ENCODE measurements around the gene ABTB1. TPM values are rescaled to one million over a fixed set of nuclear protein-coding genes. Genes with fewer than 3 reads are reported as not detected.

Gene ABTB1
- total RNA-seq, 1 experiment from 2014 or later = 3.6 TPM

GRCh38 chr3:127690823-127691452 is 18.2 kb downstream of the ABTB1 start:
- no peak overlapping the region for H2AFZ ChIP-seq (ENCODE audit: low read length)
- H3K4me2 ChIP-seq (ENCODE audit: low read length) = no peak overlapping the region
- H3K27ac ChIP-seq (ENCODE audit: low read length) = peak overlapping the region; percentile 67
- TF ChIP-seq CTCF (conservative IDR thresholded peaks at IDR 0.05; ENCODE audit: low read depth, low read length) = peak; percentile 64
- no peak for TF ChIP-seq EZH2 (IDR thresholded peaks at IDR 0.05; ENCODE audit: low read length, unreplicated experiment)
- H3F3A ChIP-seq (ENCODE audit: low read length, unreplicated experiment) = no peaks in the 10 kb centered on the region
- H3K4me1 ChIP-seq (ENCODE audit: insufficient read depth, low read length) = peaks cover 16% of the 10 kb centered on the region
- POLR2A ChIA-PET (ENCODE audit: unreplicated experiment) = no interaction called here
- no peaks in the 10 kb centered on the region for H3K9me2 ChIP-seq (replicated peaks; ENCODE audit: low read length)
- H3K4me3 ChIP-seq (ENCODE audit: low read length) = no peak overlapping the region
- no peaks in the 10 kb centered on the region for H4K20me1 ChIP-seq (ENCODE audit: low read length)
- ATAC-seq = peak; percentile 86
- no TSS peak for BruUV-seq (replicated peaks)
- no peaks in the 10 kb centered on the region for H3K27me3 ChIP-seq (ENCODE audit: low read length)
- DNase-seq = peak; percentile 66
- H3K9me3 ChIP-seq (ENCODE audit: low read length) = no peaks in the 10 kb centered on the region
- intact Hi-C loops (cut with micrococcal nuclease) = loop anchor here (1.0 to 10.0 kb wide), 4 partner anchors 36 to 280 kb away; partner anchors contain the start of genes MCM2 and TPRA1
- H3K36me3 ChIP-seq (ENCODE audit: low read depth, low read length) = no peaks in the 10 kb centered on the region
- CTCF ChIA-PET = interaction anchor here (0.5 to 1.1 kb wide), 2 partner anchors 77 to 184 kb away, joined by 3 read pairs; no protein-coding TSS in a partner anchor
- peak overlapping the region; percentile 33; the same call in 1 of the 2 replicates for H3K9ac ChIP-seq (ENCODE audit: low read length)
- no peaks in the 10 kb centered on the region for H3K79me2 ChIP-seq (ENCODE audit: low read length)

GRCh38 chr3:127691489-127691888 is 18.7 kb downstream of the ABTB1 start:
- no peaks in the 10 kb centered on the region for H4K20me1 ChIP-seq (ENCODE audit: low read length)
- no peak overlapping the region for H2AFZ ChIP-seq (ENCODE audit: low read length)
- DNase-seq (no peak), ATAC-seq (no peak)
- no peak overlapping the region for H3K4me3 ChIP-seq (ENCODE audit: low read length)
- no peaks in the 10 kb centered on the region for H3K27me3 ChIP-seq (ENCODE audit: low read length)
- no peaks in the 10 kb centered on the region for H3K36me3 ChIP-seq (ENCODE audit: low read depth, low read length)
- H3K79me2 ChIP-seq (ENCODE audit: low read length) = no peaks in the 10 kb centered on the region
- CTCF ChIA-PET = interaction anchor here (1.1 kb wide), 1 partner anchor 76 kb away, joined by 3 read pairs; no protein-coding TSS in a partner anchor
- no peaks in the 10 kb centered on the region for H3K9me3 ChIP-seq (ENCODE audit: low read length)
- no peak overlapping the region for H3K9ac ChIP-seq (ENCODE audit: low read length)
- H3K9me2 ChIP-seq (replicated peaks; ENCODE audit: low read length) = no peaks in the 10 kb centered on the region
- POLR2A ChIA-PET (ENCODE audit: unreplicated experiment) = no interaction called here
- BruUV-seq (replicated peaks) = TSS peak; percentile 38
- peaks cover 17% of the 10 kb centered on the region for H3K4me1 ChIP-seq (ENCODE audit: insufficient read depth, low read length)
- no peak overlapping the region for H3K27ac ChIP-seq (ENCODE audit: low read length)
- H3F3A ChIP-seq (ENCODE audit: low read length, unreplicated experiment) = no peaks in the 10 kb centered on the region
- H3K4me2 ChIP-seq (ENCODE audit: low read length) = no peak overlapping the region
- intact Hi-C loops (cut with micrococcal nuclease) = loop anchor here (1.0 to 10.0 kb wide), 4 partner anchors 37 to 280 kb away; partner anchors contain the start of genes MCM2 and TPRA1
- no peak for TF ChIP-seq EZH2 (IDR thresholded peaks at IDR 0.05; ENCODE audit: low read length, unreplicated experiment)
- TF ChIP-seq EZH2phosphoT487 (IDR thresholded peaks at IDR 0.05; ENCODE audit: borderline replicate concordance, low read length) = no peak

GRCh38 chr3:127691974-127692373 is 19.2 kb downstream of the ABTB1 start:
- POLR2A ChIA-PET (ENCODE audit: unreplicated experiment) = no interaction called here

More at GRCh38 chr3:127691974-127692373, 19.2 kb downstream of the ABTB1 start:
- BruUV-seq (replicated peaks) = no TSS peak
- no peaks in the 10 kb centered on the region for H3K36me3 ChIP-seq (ENCODE audit: low read depth, low read length)
- H3K4me1 ChIP-seq (ENCODE audit: insufficient read depth, low read length) = peaks cover 21% of the 10 kb centered on the region
- CTCF ChIA-PET = interaction anchor here (0.7 to 1.1 kb wide), 2 partner anchors 76 to 238 kb away, joined by 3 to 6 read pairs; no protein-coding TSS in a partner anchor
- H3F3A ChIP-seq (ENCODE audit: low read length, unreplicated experiment) = no peaks in the 10 kb centered on the region
- no peaks in the 10 kb centered on the region for H3K27me3 ChIP-seq (ENCODE audit: low read length)
- no peak overlapping the region for H3K27ac ChIP-seq (ENCODE audit: low read length)
- no peak overlapping the region for H3K9ac ChIP-seq (ENCODE audit: low read length)
- no peaks in the 10 kb centered on the region for H3K9me2 ChIP-seq (replicated peaks; ENCODE audit: low read length)
- no peak for DNase-seq
- H3K4me2 ChIP-seq (ENCODE audit: low read length) = no peak overlapping the region
- TF ChIP-seq CTCF (conservative IDR thresholded peaks at IDR 0.05; ENCODE audit: low read depth, low read length) = no peak
- H2AFZ ChIP-seq (ENCODE audit: low read length) = no peak overlapping the region
- no peaks in the 10 kb centered on the region for H3K79me2 ChIP-seq (ENCODE audit: low read length)
- H3K4me3 ChIP-seq (ENCODE audit: low read length) = no peak overlapping the region
- no peak for ATAC-seq
- intact Hi-C loops (cut with micrococcal nuclease) = loop anchor here (1.0 to 10.0 kb wide), 4 partner anchors 37 to 279 kb away; partner anchors contain the start of genes MCM2 and TPRA1
- H3K9me3 ChIP-seq (ENCODE audit: low read length) = no peaks in the 10 kb centered on the region
- H4K20me1 ChIP-seq (ENCODE audit: low read length) = no peaks in the 10 kb centered on the region
